ENCODE data around the gene HS6ST3. TPM values are rescaled to one million over a fixed set of nuclear protein-coding genes. Genes with fewer than 3 reads are reported as not detected.

HS6ST3 gene
- total RNA-seq, 4 donors from 2014 or later = 0.16 to 0.27 TPM; not detected in 2

DNA sequence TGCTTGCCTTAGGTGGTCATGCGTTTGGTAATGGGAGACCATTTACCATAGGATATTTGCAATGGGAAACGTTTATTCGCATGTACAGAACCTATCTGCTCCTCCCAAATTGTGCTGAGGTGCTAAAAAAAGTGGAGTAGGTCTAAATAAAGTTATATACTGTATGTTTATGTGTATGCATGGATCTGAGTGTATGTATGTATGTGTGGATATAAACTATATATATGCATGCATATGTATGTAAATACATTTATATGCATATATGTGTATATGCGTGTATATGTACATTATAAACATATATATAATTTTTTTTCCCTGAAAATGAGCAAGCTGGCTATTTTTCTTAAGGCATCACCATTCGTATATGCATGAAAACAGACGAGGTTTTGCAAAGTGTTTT lies 95.9 kb downstream of the HS6ST3 start:
- H3K9me3 ChIP-seq = no peaks in the 10 kb centered on the region
- in situ Hi-C loops (cut with MboI; ENCODE audit: low pct_ligation_motif_present in 1 of 4, low pct_unique_long_range_greater_than_20kb in 1 of 4, low sequenced_read_pairs in 3 of 4) = no loop called here
- no peak overlapping the region for H3K4me3 ChIP-seq
- peaks cover 0 to 4% (median 0%) of the 10 kb centered on the region in 4 donors for H3K4me1 ChIP-seq
- H3K36me3 ChIP-seq = no peaks in the 10 kb centered on the region
- WGBS, 2 donors (ENCODE audit: low coverage in 1 of 2) = 86 to 89% methylated on average over 6 of the region's 6 CpGs
- DNase-seq = no peak
- intact Hi-C loops (cut with DNase I; ENCODE audit: low total_unique reads) = no loop called here
- no peak for TF ChIP-seq EP300 (IDR thresholded peaks at IDR 0.05; ENCODE audit: low read depth)
- TF ChIP-seq POLR2AphosphoS5 (IDR thresholded peaks at IDR 0.05) = no peak
- TF ChIP-seq POLR2A (IDR thresholded peaks at IDR 0.05) = no peak
- TF ChIP-seq, protein P1, sequence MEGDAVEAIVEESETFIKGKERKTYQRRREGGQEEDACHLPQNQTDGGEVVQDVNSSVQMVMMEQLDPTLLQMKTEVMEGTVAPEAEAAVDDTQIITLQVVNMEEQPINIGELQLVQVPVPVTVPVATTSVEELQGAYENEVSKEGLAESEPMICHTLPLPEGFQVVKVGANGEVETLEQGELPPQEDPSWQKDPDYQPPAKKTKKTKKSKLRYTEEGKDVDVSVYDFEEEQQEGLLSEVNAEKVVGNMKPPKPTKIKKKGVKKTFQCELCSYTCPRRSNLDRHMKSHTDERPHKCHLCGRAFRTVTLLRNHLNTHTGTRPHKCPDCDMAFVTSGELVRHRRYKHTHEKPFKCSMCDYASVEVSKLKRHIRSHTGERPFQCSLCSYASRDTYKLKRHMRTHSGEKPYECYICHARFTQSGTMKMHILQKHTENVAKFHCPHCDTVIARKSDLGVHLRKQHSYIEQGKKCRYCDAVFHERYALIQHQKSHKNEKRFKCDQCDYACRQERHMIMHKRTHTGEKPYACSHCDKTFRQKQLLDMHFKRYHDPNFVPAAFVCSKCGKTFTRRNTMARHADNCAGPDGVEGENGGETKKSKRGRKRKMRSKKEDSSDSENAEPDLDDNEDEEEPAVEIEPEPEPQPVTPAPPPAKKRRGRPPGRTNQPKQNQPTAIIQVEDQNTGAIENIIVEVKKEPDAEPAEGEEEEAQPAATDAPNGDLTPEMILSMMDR (IDR thresholded peaks at IDR 0.05) = no peak
- no peaks in the 10 kb centered on the region for H3K27me3 ChIP-seq
- no peak overlapping the region for H3K27ac ChIP-seq

DNA sequence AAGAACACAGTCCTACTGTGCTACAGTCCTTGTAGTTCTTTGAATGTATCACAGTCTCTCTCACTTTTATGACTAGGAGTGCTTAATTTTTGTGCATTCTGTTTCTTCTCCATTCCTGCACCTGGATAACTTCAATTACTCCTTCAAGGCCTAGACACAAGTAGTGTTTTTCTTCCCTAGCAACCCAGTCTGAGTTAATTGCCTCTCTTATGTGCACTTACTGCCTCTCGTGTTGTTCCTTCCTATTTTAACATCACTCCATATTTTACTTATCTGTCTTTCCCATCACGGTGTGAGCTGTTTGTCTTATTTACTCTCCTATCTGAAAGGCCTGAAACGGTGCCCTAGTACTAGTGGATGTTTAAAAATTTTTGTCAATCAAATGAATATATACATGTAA lies 101.5 kb downstream of the HS6ST3 start:
- H3K36me3 ChIP-seq = no peaks in the 10 kb centered on the region
- in situ Hi-C loops (cut with MboI; ENCODE audit: low pct_ligation_motif_present in 1 of 4, low pct_unique_long_range_greater_than_20kb in 1 of 4, low sequenced_read_pairs in 3 of 4) (no loop called here), intact Hi-C loops (cut with DNase I; ENCODE audit: low total_unique reads) (no loop called here)
- H3K27ac ChIP-seq = no peak overlapping the region
- no peaks in the 10 kb centered on the region for H3K27me3 ChIP-seq
- no peak overlapping the region for H3K4me3 ChIP-seq
- no peaks in the 10 kb centered on the region for H3K9me3 ChIP-seq
- 24 to 32% methylated on average over 3 of the region's 3 CpGs for WGBS, 2 donors (ENCODE audit: low coverage in 1 of 2)
- H3K4me1 ChIP-seq = no peaks in the 10 kb centered on the region
- no peak for DNase-seq
- TF ChIP-seq EP300 (IDR thresholded peaks at IDR 0.05; ENCODE audit: low read depth) = no peak
- no peak for TF ChIP-seq POLR2AphosphoS5 (IDR thresholded peaks at IDR 0.05)
- TF ChIP-seq, protein P1 (IDR thresholded peaks at IDR 0.05) = no peak
- TF ChIP-seq POLR2A (IDR thresholded peaks at IDR 0.05) = no peak

DNA sequence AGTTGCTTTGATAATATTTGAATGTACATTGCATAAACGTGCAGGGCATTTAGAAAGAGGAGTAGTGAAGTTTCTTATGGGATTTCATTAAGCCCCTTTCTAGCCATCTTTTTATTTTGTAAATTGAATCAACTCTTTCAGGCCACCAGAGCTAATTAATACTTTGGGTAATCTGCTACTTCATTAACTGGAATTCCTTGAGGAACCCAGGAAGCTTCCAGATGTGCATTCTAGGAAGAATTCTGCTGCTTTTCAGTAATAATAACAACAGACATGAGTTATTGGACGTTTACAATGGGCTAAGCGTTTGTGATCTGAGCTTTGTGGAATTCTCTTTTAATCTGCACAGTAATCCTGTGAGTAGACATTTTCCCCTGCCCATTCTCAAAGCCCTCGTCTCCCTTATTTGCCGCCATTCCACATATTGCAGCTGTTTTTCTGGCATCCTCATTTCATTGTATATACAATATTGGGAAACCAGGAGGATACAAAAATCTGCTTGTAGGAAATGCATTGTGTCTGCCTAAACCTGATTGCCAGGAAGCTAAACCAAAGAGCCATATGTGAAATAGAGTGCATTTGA lies 103.9 kb downstream of the HS6ST3 start:
- H3K27me3 ChIP-seq = no peaks in the 10 kb centered on the region
- intact Hi-C loops (cut with DNase I; ENCODE audit: low total_unique reads) = no loop called here
- no peaks in the 10 kb centered on the region for H3K36me3 ChIP-seq
- no peak overlapping the region for H3K4me3 ChIP-seq
- DNase-seq = no peak
- TF ChIP-seq POLR2AphosphoS5 (IDR thresholded peaks at IDR 0.05) (no peak), EP300 (IDR thresholded peaks at IDR 0.05; ENCODE audit: low read depth) (no peak), POLR2A (IDR thresholded peaks at IDR 0.05) (no peak)
- TF ChIP-seq, protein P1 (IDR thresholded peaks at IDR 0.05) = no peak
- H3K4me1 ChIP-seq = no peaks in the 10 kb centered on the region
- H3K9me3 ChIP-seq = no peaks in the 10 kb centered on the region
- H3K27ac ChIP-seq = no peak overlapping the region
- in situ Hi-C loops (cut with MboI; ENCODE audit: low pct_ligation_motif_present in 1 of 4, low pct_unique_long_range_greater_than_20kb in 1 of 4, low sequenced_read_pairs in 3 of 4) = no loop called here
- 58 to 62% methylated on average over 5 of the region's 5 CpGs for WGBS, 2 donors (ENCODE audit: low coverage in 1 of 2)

DNA sequence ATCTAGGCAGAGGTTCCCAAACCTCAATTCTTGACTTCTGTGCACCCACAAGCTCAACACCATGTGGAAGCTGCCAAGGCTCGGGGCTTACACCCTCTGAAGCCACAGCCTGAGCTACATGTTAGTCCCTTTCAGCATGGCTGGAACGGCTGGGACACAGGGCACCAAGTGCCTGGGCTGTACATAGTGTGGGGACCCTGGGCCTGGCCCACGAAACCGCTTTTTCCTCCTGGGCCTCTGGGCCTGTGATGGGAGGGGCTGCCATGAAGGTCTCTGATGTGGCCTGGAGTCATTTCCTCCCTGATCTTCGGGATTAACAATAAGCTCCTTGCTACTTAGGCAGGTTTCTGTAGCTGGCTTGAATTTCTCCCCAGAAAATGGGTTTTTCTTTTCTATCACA lies 108.1 kb downstream of the HS6ST3 start:
- Histone ChIP-seq H3K36me3 (no peaks in the 10 kb centered on the region), H3K27ac (no peak overlapping the region), H3K4me3 (no peak overlapping the region), H3K9me3 (no peaks in the 10 kb centered on the region), H3K27me3 (no peaks in the 10 kb centered on the region), H3K4me1 (no peaks in the 10 kb centered on the region)
- no peak for TF ChIP-seq EP300 (IDR thresholded peaks at IDR 0.05; ENCODE audit: low read depth)
- TF ChIP-seq POLR2A (IDR thresholded peaks at IDR 0.05) = no peak
- TF ChIP-seq POLR2AphosphoS5 (IDR thresholded peaks at IDR 0.05) = no peak
- TF ChIP-seq, protein P1 (IDR thresholded peaks at IDR 0.05) = no peak
- 55 to 65% methylated on average over 3 to 5 of the region's 5 CpGs for WGBS, 2 donors (ENCODE audit: low coverage in 1 of 2)
- DNase-seq = no peak
- in situ Hi-C loops (cut with MboI; ENCODE audit: low pct_ligation_motif_present in 1 of 4, low pct_unique_long_range_greater_than_20kb in 1 of 4, low sequenced_read_pairs in 3 of 4) (no loop called here), intact Hi-C loops (cut with DNase I; ENCODE audit: low total_unique reads) (no loop called here)

All from transverse colon (tissue), 4 donors.